GM21619 (cell line): ENCODE data around the gene CYP21A2.
"Not testable (repeated sequence)": the region's sequence is repeated elsewhere in the genome, so short reads cannot be mapped to it uniquely, and the experiment has no call there.

Experiments used
- ATAC-seq: cut with Tn5 transposase; IDR thresholded peaks from one replicate; pipeline ENCODE4 v1.9.1; 2021; ENCODE audit not compliant: unreplicated experiment

CYP21A2 gene

DNA sequence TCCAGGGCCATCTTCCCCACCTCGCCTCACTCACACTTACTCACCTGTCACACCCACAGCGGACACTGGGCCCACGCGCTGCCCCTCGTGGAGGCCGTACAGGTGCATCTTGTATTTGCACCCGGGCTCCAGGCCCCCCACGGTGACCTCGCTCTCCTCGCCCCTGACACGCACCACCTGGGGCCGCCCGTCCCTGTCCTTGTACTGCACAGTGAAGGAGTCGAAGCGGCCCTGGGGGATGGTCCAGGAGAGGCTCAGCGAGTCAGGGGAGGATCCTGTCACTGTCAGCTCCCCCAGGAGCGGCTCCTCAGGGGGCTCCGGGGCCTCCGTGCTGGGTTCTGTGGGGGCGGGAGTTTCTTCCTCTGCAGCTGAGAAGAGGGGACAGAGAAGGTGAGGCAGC, 14.4 kb downstream of the CYP21A2 start:
- not testable (repeated sequence) for ATAC-seq

DNA sequence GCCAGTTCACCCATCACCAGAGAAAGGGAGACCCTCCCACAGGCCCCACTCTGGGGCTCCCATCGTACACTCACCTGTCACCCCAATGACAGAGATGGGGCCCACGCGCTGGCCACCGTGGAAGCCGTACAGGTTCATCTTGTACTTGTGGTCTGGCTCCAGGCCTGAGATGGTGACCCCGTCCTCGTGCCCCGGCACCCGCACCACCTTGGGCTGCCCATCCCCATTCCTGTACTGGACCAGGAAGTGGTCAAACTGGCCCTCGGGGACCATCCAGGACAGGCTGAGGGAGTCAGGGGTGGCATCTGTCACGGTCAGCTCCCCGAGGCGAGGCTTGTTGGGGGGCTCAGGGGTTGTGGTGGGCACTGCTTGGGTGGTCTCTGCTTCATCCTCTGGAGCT, 15.1 kb downstream of the CYP21A2 start:
- not testable (repeated sequence) for ATAC-seq

DNA sequence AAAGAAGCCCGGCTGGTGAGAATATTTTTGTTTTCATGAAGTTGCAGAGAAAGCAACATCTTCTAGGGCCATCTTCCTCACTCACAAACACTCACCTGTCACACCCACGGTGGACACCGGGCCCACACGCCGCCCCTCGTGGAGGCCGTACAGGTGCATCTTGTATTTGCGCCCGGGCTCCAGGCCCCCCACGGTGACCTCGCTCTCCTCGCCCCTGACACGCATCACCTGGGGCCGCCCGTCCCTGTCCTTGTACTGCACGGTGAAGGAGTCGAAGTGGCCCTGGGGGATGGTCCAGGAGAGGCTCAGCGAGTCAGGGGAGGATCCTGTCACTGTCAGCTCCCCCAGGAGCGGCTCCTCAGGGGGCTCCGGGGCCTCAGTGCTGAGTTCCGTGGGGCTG, 17.5 kb downstream of the CYP21A2 start:
- not testable (repeated sequence) for ATAC-seq

DNA sequence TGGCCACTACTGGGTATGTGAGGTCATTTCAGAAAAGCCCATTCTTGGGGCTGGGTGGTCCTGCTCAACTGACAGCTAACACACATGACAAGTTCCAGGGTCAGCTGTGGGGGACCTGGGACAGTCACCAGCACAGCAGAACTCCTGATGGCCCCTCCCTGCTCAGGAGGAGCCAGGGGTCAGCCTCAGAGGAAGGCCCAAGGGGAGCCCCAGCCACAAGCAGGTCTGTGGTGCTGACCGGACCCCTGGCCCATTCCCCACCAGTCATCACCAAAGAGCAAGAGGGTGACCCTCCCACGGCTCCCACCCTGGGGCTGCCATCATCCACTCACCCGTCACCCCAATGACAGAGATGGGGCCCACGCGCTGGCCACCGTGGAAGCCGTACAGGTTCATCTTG, 18.0 kb downstream of the CYP21A2 start:
- ATAC-seq, result no peak

DNA sequence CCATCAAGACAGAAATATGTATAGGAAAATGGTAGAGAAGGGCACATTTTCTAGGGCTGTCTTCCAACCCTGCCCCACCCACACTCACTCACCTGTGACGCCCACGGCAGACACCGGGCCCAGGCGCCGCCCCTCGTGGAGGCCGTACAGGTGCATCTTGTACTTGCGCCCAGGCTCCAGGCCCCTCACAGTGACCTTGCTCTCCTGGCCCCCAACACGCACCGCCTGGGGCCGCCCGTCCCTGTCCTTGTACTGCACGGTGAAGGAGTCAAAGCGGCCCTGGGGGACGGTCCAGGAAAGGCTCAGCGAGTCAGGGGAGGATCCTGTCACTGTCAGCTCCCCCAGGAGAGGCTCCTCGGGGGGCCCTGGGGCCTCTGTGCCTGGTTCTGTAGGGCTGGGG, 19.8 kb downstream of the CYP21A2 start:
- ATAC-seq, result no peak

DNA sequence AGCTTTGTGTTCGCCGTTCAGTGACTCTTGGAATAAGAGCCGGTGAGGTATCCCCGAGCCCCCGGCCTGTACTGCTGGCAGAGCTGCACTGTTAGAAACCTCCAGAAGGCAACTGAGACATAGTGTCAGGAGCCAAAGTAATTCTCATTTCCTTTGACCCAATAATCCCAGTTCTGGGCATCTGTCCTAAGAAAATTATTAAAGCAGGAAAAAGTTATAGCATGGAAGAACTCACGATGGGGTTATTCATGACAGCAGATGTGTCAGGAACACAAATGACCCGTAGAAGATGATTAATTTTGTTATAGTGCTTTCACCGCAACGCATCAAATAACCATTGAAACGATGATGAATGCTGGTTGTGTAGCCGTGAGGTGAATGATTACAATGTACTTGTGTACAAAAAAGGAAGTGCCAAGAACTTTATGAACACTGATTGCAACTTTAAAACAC, 20.3 kb downstream of the CYP21A2 start:
- ATAC-seq, result no peak

DNA sequence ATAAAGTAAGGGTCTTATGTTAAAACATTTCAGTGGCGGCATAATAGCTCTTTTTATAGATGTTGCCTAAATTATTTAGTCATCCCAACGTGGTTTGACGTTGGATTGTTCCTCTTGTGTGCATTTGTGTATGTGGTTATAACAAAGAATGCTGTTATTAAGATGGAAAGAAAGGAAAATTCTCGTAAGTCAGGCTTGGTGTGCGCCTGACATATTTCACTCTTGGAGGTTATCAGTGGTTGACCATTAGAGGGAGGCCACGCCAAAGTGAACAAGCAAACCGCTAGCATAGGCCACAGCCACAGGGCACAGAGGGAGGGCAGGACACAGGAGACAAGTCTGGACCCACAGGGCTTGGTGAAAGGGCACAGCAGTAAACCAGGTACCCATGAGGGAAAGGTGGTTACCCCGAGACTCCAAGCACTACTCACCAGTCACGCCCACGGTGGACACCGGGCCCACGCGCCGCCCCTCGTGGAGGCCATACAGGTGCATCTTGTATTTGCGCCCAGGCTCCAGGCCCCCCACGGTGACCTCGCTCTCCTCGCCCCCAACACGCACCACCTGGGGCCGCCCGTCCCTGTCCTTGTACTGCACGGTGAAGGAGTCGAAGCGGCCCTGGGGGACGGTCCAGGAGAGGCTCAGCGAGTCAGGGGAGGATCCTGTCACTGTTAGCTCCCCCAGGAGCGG, 22.9 kb downstream of the CYP21A2 start:
- no peak for ATAC-seq

DNA sequence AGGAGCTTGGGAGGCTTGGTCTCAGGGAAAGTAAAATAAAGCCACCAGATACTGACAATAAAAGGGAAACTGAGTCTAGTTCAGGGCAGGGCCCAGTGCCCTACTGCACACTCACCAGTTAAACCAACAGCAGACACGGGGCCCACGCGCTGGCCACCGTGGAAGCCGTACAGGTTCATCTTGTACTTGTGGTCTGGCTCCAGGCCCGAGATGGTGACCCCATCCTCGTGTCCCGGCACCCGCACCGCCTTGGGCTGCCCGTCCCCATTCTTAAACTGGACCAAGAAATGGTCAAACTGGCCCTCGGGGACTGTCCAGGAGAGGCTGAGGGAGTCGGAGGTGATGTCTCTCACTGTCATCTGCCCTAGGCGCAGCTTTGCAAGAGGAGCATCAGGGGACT, 26.5 kb downstream of the CYP21A2 start:
- no peak for ATAC-seq

DNA sequence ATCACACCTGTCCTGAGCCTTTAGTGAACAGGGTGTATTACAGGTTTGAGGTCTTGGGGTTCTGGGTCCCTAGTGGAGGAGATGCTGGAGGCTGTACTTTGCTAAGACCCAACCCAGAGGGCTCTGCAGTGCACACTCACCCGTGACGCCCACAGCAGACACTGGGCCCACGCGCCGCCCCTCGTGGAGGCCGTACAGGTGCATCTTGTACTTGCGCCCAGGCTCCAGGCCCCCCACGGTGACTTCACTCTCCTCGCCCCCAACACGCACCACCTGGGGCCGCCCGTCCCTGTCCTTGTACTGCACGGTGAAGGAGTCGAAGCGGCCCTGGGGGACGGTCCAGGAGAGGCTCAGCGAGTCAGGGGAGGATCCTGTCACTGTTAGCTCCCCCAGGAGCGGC, 29.3 kb downstream of the CYP21A2 start:
- not testable (repeated sequence) for ATAC-seq

DNA sequence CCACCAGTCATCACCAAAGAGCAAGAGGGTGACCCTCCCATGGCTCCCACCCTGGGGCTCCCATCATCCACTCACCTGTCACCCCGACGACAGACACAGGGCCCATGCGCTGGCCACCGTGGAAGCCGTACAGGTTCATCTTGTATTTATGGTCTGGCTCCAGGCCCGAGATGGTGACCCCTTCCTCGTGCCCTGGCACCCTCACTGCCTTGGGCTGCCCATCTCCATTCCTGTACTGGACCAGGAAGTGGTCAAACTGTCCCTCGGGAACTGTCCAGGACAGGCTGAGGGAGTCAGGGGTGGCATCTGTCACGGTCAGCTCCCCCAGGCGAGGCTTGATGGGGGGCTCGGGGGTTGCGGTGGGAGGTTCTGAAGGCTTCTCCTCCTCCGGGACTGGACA, 30.1 kb downstream of the CYP21A2 start:
- ATAC-seq, result not testable (repeated sequence)

DNA sequence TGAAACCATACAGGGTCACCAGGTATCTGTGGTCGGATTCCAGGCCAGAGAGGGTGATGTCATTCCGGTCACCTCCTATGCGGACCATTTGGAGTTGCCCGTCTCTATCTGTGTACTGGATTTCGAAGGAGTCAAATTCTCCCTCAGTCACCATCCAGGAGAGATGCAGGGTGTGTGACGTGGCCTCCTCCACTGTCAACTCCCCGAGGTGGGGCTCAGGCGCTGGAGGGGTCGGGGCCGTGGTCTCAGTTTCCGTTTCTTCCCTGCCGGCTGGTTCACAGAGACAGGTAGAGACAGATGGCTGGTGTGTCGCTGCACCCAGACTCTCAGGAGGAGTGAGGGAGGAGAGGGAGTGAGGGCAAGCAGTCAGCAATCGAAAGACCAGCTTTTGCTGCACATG, 30.7 kb downstream of the CYP21A2 start:
- no peak for ATAC-seq

DNA sequence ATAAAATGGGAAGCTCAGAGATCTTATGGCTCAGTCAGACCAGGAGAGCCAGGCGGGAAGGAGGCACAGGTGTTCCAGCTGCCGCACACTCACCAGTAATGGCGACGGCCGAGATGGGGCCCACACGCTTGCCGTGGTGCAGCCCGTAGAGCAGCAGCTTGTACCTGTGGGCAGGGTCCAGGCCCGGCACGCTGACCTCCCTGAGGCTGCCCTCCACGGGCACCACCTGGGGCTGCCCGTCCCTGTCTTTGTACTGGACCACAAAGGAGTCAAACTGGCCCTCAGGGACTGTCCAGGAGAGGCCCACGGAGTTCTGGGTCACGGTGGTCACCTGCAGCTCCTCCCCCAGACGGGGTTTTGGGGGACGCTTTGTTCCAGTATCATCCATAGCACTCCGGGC, 31.2 kb downstream of the CYP21A2 start:
- ATAC-seq, result no peak

DNA sequence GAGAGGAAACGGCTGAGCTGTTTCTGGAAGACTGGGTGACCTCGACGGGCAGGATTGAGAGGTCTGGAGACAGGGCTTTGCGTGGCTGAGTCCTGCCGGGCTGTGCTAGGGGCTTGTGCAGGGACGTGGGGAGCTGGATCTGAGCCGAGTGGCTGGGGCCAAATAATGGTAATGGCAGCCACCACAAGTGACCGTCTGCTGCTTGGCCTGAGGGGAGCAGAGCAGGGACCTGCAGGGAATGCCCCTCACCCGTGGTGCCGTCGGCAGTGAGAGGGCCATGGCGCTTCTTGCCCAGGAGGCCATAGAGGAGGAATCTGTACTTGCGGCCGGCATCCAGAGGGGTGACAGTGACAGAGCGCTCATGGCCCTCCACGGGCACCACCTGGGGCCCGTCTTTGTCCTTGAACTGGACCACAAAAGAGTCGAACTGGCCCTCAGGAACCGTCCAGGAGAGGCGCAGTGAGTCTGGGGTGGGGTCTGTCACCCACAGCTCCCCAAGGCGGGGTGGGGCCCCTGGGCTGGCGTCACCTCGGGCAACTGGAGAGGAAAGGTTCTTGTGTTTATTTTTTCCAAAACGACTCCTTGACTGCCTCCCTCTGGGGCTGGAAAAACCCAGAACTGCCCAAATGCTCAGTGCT, 31.8 kb downstream of the CYP21A2 start:
- no peak for ATAC-seq

DNA sequence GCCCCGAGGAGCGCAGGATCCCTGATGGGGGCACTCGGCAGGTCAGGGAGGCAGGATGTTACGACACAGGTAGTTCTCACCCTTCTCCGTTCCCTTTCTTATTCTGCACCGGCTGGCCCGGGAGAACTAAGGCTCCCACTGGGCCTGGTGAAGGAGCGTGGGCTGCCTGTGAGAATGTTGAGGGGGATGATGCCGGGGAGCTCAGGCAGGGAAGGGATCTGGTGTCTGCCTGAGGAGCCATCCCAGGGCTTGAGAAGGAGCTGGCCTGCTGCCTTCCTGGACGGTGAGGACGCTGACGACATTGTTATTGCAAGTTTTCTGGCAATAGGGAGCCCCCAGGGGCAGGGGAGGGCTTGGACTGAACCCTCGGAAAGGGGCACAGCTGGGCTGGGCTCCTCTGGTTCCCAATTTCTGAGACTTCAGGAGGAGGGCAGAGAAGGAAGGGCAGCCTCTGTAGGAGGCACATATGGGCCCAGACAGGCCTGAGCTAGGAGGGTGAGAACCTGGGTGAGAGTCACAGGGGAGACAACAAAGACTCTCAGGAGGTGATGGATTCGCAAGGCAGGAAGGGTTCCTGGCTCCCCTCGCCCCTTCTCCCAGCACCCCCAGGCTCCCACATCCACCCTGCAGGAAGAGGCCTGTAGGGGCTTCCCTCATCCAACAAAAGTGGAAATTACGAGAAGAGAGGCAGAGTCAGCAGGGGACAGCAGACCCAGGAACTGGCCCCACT, 32.8 kb downstream of the CYP21A2 start:
- ATAC-seq, result no peak

DNA sequence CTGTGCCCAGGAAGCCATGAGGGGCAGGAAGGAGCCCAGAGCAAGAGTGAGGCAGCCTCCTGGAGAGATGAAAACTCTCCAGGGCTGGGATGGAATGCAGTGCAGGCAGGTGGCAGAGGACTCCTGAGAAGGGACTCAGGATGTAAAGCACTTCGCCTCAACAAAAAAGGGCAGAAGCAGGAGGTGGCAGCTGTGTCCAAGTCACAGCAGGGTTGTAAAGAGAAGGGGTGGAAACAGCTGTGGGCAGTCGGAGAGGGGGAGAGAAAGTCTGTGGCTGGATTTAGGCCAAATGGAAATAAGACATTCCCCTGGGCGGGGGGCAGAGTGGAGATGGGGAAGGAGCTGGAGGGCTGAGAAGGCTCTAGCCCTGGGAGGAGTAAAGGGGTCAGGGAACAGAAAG, 34.9 kb downstream of the CYP21A2 start:
- no peak for ATAC-seq

DNA sequence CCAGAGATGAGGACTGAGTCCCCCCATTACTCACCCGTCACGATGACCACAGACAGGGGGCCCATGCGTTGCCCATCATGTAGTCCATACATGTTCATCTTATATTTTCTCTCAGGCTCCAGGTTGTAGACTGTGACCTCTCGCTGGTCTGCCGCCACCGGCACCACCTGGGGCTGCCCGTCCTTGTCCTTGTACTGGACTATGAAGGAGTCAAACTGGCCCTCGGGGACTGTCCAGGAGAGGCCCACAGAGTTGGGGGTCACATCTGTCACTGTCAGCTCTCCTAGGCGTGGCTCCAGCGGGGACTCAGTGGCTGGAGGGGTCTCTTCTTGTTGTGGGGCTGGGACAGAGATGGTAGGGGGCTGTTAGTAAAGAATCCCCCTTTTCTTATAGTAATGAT, 35.4 kb downstream of the CYP21A2 start:
- ATAC-seq, result no peak

DNA sequence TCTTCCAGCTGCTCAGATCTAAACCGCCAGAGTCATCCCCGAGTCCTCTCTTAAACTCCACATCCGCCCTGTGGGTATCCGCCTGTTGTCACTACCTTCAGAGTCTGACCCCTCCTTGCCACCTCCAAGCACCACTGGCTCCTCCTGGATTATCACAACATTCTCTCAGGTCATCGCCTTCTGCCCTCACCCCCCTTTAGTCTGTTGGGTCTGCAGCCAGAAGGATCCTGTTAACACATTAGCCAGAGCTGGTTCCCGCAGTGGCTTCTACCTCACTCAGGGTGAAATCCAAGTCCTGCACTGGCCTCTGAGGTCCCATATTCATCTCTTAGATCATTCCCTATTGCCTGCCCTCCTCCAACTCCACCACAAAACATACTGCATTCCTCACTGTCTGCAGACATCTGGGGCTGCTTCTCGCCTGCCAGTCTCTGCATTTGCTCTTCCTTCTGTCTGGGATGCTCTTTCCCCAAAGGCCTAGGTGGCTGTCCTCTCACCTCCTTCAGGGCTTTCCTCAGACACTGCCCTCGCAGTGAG, 36.8 kb downstream of the CYP21A2 start:
- no peak for ATAC-seq

DNA sequence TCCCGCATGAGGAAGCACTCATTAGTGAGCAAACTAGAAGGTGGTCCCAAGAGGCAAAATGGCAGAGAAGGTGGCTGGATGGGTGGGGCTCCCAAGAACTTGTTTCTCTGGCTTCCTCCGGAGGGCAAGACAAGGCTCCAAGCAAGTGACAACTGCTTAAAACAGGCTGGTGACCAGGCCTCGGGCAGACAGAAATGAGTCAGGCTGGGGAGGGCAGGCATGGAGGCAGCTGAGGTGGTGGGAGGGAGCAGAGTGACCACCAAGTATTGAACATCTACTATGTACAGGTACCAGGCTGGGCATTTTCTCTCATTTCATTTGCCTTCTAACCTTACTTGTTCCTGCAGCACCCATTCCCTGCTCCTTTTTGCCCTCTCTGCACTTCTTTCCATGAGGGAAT, 37.6 kb downstream of the CYP21A2 start:
- no peak for ATAC-seq

DNA sequence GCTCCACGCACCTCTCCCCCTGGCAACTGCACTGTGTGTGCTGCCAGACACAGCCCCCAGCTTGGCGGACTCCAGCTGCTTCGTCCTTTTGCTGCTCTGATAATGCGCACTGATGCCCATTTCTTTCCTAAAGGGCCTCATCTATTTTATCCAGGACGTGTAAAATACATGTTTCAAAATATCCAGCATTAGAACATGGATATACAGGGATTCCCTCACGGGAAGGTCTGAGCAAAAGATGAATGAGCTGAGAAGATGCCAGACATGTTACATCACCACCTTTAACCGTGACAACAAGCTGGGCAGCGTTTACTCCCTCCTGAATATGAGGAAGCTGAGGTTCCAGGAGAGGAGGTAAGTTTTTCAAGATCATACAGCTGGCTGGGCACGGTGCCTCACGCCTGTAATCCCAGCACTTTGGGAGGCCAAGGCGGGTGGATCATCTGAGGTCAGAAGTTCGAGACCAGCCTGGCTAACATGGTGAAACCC, 38.1 kb downstream of the CYP21A2 start:
- ATAC-seq, result no peak

DNA sequence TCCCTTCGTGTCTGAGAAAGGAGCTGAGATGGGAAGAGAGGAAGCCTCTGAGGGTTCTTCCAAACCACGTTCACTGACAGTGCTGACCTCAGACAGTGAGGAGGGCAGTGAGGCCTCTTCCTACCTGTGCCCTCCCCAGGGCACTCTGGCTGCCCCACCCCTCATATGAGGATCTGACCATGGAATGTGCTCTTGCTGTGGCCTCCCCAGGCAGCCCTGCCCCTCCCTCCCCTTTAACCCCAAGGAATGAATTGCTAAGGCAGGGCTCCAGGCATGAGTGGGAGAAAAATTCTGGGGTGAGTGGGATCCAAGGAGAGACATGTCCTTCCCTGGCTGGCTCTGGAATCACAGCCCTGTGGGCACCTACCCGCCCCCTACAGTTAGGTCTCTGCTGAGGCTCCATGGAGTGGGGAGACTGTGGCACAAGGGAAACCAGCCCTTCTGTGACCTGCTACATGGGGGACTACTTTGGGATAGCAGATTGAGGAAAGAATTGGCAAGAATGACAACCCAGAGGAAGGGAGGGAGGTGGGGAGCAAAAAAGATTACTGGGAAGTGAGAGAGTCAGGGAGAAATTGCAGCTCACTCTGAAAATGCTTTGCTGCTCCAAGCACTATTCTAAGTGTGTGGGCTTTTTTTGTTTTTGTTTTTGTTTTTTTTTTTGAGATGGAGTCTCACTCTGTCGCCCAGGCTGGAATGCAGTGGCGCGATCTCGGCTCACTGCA, 41.5 kb downstream of the CYP21A2 start:
- no peak for ATAC-seq
